Measurements from ENCODE around the gene COL4A4.

- TF ChIP-seq POLR2A (IDR thresholded peaks at IDR 0.05; ENCODE audit: low read depth, low read length) (no peak), POLR2AphosphoS5 (IDR thresholded peaks at IDR 0.05; ENCODE audit: low read depth, low read length) (no peak), TAF1 (IDR thresholded peaks at IDR 0.05; ENCODE audit: low read depth, low read length) (no peak), SPI1 (IDR thresholded peaks at IDR 0.05; ENCODE audit: low read depth, low read length) (no peak), PAX5 (IDR thresholded peaks at IDR 0.05; ENCODE audit: insufficient read depth, low read length, severe bottlenecking) (no peak)
These were observed 125.3 kb downstream of the COL4A4 start for GRCh38 chr2:227038550-227039189.
